ENCODE measurements around the gene HSPA1A.

HSPA1A gene

DNA sequence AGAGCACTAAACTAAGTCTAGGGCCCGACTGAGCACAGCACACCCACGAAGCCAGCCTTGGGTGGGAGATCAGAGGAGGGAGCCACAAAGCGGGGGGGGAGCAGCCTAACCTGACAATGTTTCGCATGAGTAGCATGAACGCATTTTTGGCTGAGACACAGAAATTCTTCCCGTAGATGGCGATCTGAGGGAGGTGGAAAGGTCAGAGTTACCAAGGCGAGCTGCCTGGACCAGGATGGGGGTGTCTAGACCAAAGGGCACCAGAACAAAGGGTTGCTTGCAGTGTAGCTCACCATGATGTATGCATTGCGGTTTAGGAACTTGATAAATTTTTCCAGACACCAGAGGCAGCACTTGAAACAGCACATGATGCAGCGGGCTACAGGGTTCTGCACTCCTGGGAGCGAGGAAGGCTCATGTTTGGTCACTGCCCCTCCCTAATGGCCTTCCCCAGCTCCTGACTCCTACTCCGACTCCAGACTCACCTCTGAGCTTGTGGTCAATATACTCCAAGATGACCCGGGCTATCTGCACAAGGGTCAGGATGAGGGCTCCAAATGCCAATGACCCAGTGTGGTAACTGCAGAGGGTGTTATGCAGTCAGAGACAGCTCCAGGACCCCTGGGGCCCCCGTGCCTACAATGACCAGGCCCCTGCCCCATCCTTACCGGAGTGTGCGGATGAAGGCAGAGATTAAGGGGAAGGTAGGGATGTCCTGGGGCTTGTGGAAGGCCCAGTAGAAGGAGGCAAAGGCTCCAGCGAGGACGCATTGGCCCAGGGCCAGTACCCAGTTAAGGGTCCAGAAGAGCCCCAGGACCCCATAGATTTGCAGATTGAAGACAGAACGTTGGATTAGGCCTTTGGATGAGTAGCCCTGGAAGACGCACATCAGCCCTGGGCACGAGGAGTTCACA, 50.1 kb downstream of the HSPA1A start:
- DNase-seq (ENCODE audit: low read depth), result no peak

Measured in CMK (cell line).